ENCODE results near the gene ARL5B. TPM values are rescaled to one million over a fixed set of nuclear protein-coding genes. Genes with fewer than 3 reads are reported as not detected.
"Not testable (repeated sequence)": the region's sequence is repeated elsewhere in the genome, so short reads cannot be mapped to it uniquely, and the experiment has no call there.

The ARL5B gene
- total and polyA plus RNA-seq, 4 donors, result 3.5 to 17.6 (median 8.6) TPM

GRCh38 chr10:18627452-18628018 is 31.7 kb upstream of the ARL5B start:
- H3K9me3 ChIP-seq (ENCODE audit: control insufficient read depth, low read length); H3K36me3 ChIP-seq (ENCODE audit: control insufficient read depth in 1 of 2, insufficient read depth in 2 of 2, low read length in 1 of 2); ATAC-seq (ENCODE audit: low FRiP score); H3K27me3 ChIP-seq (ENCODE audit: control insufficient read depth in 1 of 2, insufficient read depth in 2 of 2, low read length in 1 of 2); intact Hi-C loops (cut with DNase I); H3K4me1 ChIP-seq (ENCODE audit: control insufficient read depth in 1 of 2, insufficient read depth in 2 of 2, low read length in 2 of 2): not testable (repeated sequence)
- peak overlapping the region in 1 of 2 donors; percentile 17 for H3K27ac ChIP-seq (ENCODE audit: low read depth in 1 of 2, low read length in 2 of 2)
- WGBS, 2 donors, result 6 to 8% methylated on average over 25 of the region's 25 CpGs
- peak overlapping the region; percentile 76 to 78 for H3K4me3 ChIP-seq (ENCODE audit: low read length in 2 of 2)
- DNase-seq, result peak; percentile 78 to 84

- ATAC-seq (ENCODE audit: low FRiP score), result not testable (repeated sequence)
Observed at GRCh38 chr10:18632500-18632899, 26.7 kb upstream of the ARL5B start.

GRCh38 chr10:18635995-18636394 is 23.2 kb upstream of the ARL5B start:
- ATAC-seq (ENCODE audit: low FRiP score) (no peak), DNase-seq (no peak)
- Histone ChIP-seq H3K4me1 (ENCODE audit: control insufficient read depth in 1 of 2, insufficient read depth in 2 of 2, low read length in 2 of 2) (no peaks in the 10 kb centered on the region), H3K27me3 (ENCODE audit: control insufficient read depth in 1 of 2, insufficient read depth in 2 of 2, low read length in 1 of 2) (no peaks in the 10 kb centered on the region), H3K9me3 (ENCODE audit: control insufficient read depth, low read length) (no peaks in the 10 kb centered on the region), H3K36me3 (ENCODE audit: control insufficient read depth in 1 of 2, insufficient read depth in 2 of 2, low read length in 1 of 2) (no peaks in the 10 kb centered on the region), H3K27ac (ENCODE audit: low read depth in 1 of 2, low read length in 2 of 2) (no peak overlapping the region), H3K4me3 (ENCODE audit: low read length in 2 of 2) (no peak overlapping the region)
- intact Hi-C loops (cut with DNase I), result no loop called here
- 88 to 92% methylated on average over 4 of the region's 4 CpGs for WGBS, 2 donors

More at GRCh38 chr10:18632500-18632899, 26.7 kb upstream of the ARL5B start:
- H3K27ac ChIP-seq (ENCODE audit: low read depth in 1 of 2, low read length in 2 of 2); H3K9me3 ChIP-seq (ENCODE audit: control insufficient read depth, low read length); intact Hi-C loops (cut with DNase I); H3K4me1 ChIP-seq (ENCODE audit: control insufficient read depth in 1 of 2, insufficient read depth in 2 of 2, low read length in 2 of 2); DNase-seq; H3K4me3 ChIP-seq (ENCODE audit: low read length in 2 of 2); H3K27me3 ChIP-seq (ENCODE audit: control insufficient read depth in 1 of 2, insufficient read depth in 2 of 2, low read length in 1 of 2); H3K36me3 ChIP-seq (ENCODE audit: control insufficient read depth in 1 of 2, insufficient read depth in 2 of 2, low read length in 1 of 2): not testable (repeated sequence)
- WGBS, 2 donors, result 97 to 100% methylated on average over 1 to 2 of the region's 3 CpGs

- intact Hi-C loops (cut with DNase I); ATAC-seq (ENCODE audit: low FRiP score); H3K27me3 ChIP-seq (ENCODE audit: control insufficient read depth in 1 of 2, insufficient read depth in 2 of 2, low read length in 1 of 2); H3K4me1 ChIP-seq (ENCODE audit: control insufficient read depth in 1 of 2, insufficient read depth in 2 of 2, low read length in 2 of 2); DNase-seq; H3K4me3 ChIP-seq (ENCODE audit: low read length in 2 of 2); H3K9me3 ChIP-seq (ENCODE audit: control insufficient read depth, low read length); H3K36me3 ChIP-seq (ENCODE audit: control insufficient read depth in 1 of 2, insufficient read depth in 2 of 2, low read length in 1 of 2); H3K27ac ChIP-seq (ENCODE audit: low read depth in 1 of 2, low read length in 2 of 2): not testable (repeated sequence)
- WGBS, 2 donors, result 81% methylated on average over 1 of the region's 1 CpG
Observed at GRCh38 chr10:18637400-18637799, 21.8 kb upstream of the ARL5B start.

GRCh38 chr10:18639719-18640118 is 19.5 kb upstream of the ARL5B start:
- WGBS, 2 donors, result 79 to 86% methylated on average over 2 of the region's 2 CpGs
- H3K27ac ChIP-seq (ENCODE audit: low read depth in 1 of 2, low read length in 2 of 2); DNase-seq; ATAC-seq (ENCODE audit: low FRiP score); H3K4me1 ChIP-seq (ENCODE audit: control insufficient read depth in 1 of 2, insufficient read depth in 2 of 2, low read length in 2 of 2); intact Hi-C loops (cut with DNase I); H3K36me3 ChIP-seq (ENCODE audit: control insufficient read depth in 1 of 2, insufficient read depth in 2 of 2, low read length in 1 of 2); H3K9me3 ChIP-seq (ENCODE audit: control insufficient read depth, low read length); H3K4me3 ChIP-seq (ENCODE audit: low read length in 2 of 2); H3K27me3 ChIP-seq (ENCODE audit: control insufficient read depth in 1 of 2, insufficient read depth in 2 of 2, low read length in 1 of 2): not testable (repeated sequence)

- 94 to 100% methylated on average over 2 of the region's 2 CpGs for WGBS, 2 donors
- Histone ChIP-seq H3K36me3 (ENCODE audit: control insufficient read depth in 1 of 2, insufficient read depth in 2 of 2, low read length in 1 of 2) (no peaks in the 10 kb centered on the region), H3K9me3 (ENCODE audit: control insufficient read depth, low read length) (no peaks in the 10 kb centered on the region), H3K27ac (ENCODE audit: low read depth in 1 of 2, low read length in 2 of 2) (no peak overlapping the region), H3K27me3 (ENCODE audit: control insufficient read depth in 1 of 2, insufficient read depth in 2 of 2, low read length in 1 of 2) (no peaks in the 10 kb centered on the region), H3K4me1 (ENCODE audit: control insufficient read depth in 1 of 2, insufficient read depth in 2 of 2, low read length in 2 of 2) (peaks cover 0 to 3% of the 10 kb centered on the region in 2 donors), H3K4me3 (ENCODE audit: low read length in 2 of 2) (no peak overlapping the region)
- intact Hi-C loops (cut with DNase I), result no loop called here
- ATAC-seq (ENCODE audit: low FRiP score), result no peak
- DNase-seq, result no peak
Observed at GRCh38 chr10:18647151-18647550, 12.1 kb upstream of the ARL5B start.

GRCh38 chr10:18647945-18648344 is 11.3 kb upstream of the ARL5B start:
- no peaks in the 10 kb centered on the region for H3K36me3 ChIP-seq (ENCODE audit: control insufficient read depth in 1 of 2, insufficient read depth in 2 of 2, low read length in 1 of 2)
- H3K4me1 ChIP-seq (ENCODE audit: control insufficient read depth in 1 of 2, insufficient read depth in 2 of 2, low read length in 2 of 2), result peaks cover 0 to 3% of the 10 kb centered on the region in 2 donors
- no peaks in the 10 kb centered on the region for H3K9me3 ChIP-seq (ENCODE audit: control insufficient read depth, low read length)
- ATAC-seq (ENCODE audit: low FRiP score), result no peak
- H3K27ac ChIP-seq (ENCODE audit: low read depth in 1 of 2, low read length in 2 of 2), result no peak overlapping the region
- intact Hi-C loops (cut with DNase I), result no loop called here
- H3K4me3 ChIP-seq (ENCODE audit: low read length in 2 of 2), result no peak overlapping the region
- DNase-seq, result no peak
- no peaks in the 10 kb centered on the region for H3K27me3 ChIP-seq (ENCODE audit: control insufficient read depth in 1 of 2, insufficient read depth in 2 of 2, low read length in 1 of 2)
- WGBS, 2 donors, result 96 to 99% methylated on average over 3 of the region's 3 CpGs

GRCh38 chr10:18649364-18649959 is 9.8 kb upstream of the ARL5B start:
- no peak for ATAC-seq (ENCODE audit: low FRiP score)
- Histone ChIP-seq H3K27me3 (ENCODE audit: control insufficient read depth in 1 of 2, insufficient read depth in 2 of 2, low read length in 1 of 2) (no peaks in the 10 kb centered on the region), H3K4me3 (ENCODE audit: low read length in 2 of 2) (no peak overlapping the region), H3K27ac (ENCODE audit: low read depth in 1 of 2, low read length in 2 of 2) (no peak overlapping the region), H3K9me3 (ENCODE audit: control insufficient read depth, low read length) (no peaks in the 10 kb centered on the region), H3K36me3 (ENCODE audit: control insufficient read depth in 1 of 2, insufficient read depth in 2 of 2, low read length in 1 of 2) (no peaks in the 10 kb centered on the region), H3K4me1 (ENCODE audit: control insufficient read depth in 1 of 2, insufficient read depth in 2 of 2, low read length in 2 of 2) (peaks cover 0 to 3% of the 10 kb centered on the region in 2 donors)
- no peak for DNase-seq
- 71 to 75% methylated on average over 7 of the region's 7 CpGs for WGBS, 2 donors
- intact Hi-C loops (cut with DNase I), result no loop called here

- H3K27ac ChIP-seq (ENCODE audit: low read depth in 1 of 2, low read length in 2 of 2), result no peak overlapping the region
- no peaks in the 10 kb centered on the region for H3K27me3 ChIP-seq (ENCODE audit: control insufficient read depth in 1 of 2, insufficient read depth in 2 of 2, low read length in 1 of 2)
- DNase-seq (no peak), ATAC-seq (ENCODE audit: low FRiP score) (no peak)
- H3K36me3 ChIP-seq (ENCODE audit: control insufficient read depth in 1 of 2, insufficient read depth in 2 of 2, low read length in 1 of 2), result no peaks in the 10 kb centered on the region
- H3K4me1 ChIP-seq (ENCODE audit: control insufficient read depth in 1 of 2, insufficient read depth in 2 of 2, low read length in 2 of 2), result peaks cover 0 to 3% of the 10 kb centered on the region in 2 donors
- intact Hi-C loops (cut with DNase I), result no loop called here
- 5 to 7% methylated on average over 6 of the region's 6 CpGs for WGBS, 2 donors
- no peaks in the 10 kb centered on the region for H3K9me3 ChIP-seq (ENCODE audit: control insufficient read depth, low read length)
- peak overlapping the region; percentile 62 to 94 for H3K4me3 ChIP-seq (ENCODE audit: low read length in 2 of 2)
Observed at GRCh38 chr10:18650404-18650997, 8.7 kb upstream of the ARL5B start.

All from aorta (tissue), 5 donors.